ENCODE measurements around the gene TSC1. TPM values are rescaled to one million over a fixed set of nuclear protein-coding genes. Genes with fewer than 3 reads are reported as not detected.

Gene TSC1
- total and polyA plus RNA-seq, 10 of the 15 experiments (the other 5 are each of a cell fraction or from before 2014, with no cell fraction given) = 4.0 to 48.0 (median 14.9) TPM

- no peak overlapping the region for H3K27ac ChIP-seq (ENCODE audit: control insufficient read depth, insufficient read depth)
- no peaks in the 10 kb centered on the region for H4K20me1 ChIP-seq (ENCODE audit: control insufficient read depth, insufficient read depth)
- ATAC-seq (no peak), FAIRE-seq (no peak), DNase-seq (ENCODE audit: low read depth, low spot score) (no peak)
- 58% methylated on average over 17 of the region's 18 CpGs for WGBS (ENCODE audit: insufficient coverage, insufficient replicate concordance, low lambda C conversion rate, missing lambda C conversion rate)
- ChIA-PET POLR2A (no interaction called here), CTCF (interaction anchor here (2.3 kb wide), 1 partner anchor 14 kb away, joined by 8 read pairs; no protein-coding TSS in a partner anchor), RAD21 (ENCODE audit: unreplicated experiment) (interaction anchor here (0.6 kb wide), 1 partner anchor 53 kb away, joined by 3 read pairs; no protein-coding TSS in a partner anchor), SMC1A (ENCODE audit: uncharacterized antibody, unreplicated experiment) (no interaction called here)
- no peak overlapping the region for H2AFZ ChIP-seq (ENCODE audit: control insufficient read depth, low read depth, low read length)
- TF ChIP-seq PKNOX1 (IDR thresholded peaks at IDR 0.05) = no peak
- TF ChIP-seq, protein P1, sequence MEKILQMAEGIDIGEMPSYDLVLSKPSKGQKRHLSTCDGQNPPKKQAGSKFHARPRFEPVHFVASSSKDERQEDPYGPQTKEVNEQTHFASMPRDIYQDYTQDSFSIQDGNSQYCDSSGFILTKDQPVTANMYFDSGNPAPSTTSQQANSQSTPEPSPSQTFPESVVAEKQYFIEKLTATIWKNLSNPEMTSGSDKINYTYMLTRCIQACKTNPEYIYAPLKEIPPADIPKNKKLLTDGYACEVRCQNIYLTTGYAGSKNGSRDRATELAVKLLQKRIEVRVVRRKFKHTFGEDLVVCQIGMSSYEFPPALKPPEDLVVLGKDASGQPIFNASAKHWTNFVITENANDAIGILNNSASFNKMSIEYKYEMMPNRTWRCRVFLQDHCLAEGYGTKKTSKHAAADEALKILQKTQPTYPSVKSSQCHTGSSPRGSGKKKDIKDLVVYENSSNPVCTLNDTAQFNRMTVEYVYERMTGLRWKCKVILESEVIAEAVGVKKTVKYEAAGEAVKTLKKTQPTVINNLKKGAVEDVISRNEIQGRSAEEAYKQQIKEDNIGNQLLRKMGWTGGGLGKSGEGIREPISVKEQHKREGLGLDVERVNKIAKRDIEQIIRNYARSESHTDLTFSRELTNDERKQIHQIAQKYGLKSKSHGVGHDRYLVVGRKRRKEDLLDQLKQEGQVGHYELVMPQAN (conservative IDR thresholded peaks at IDR 0.05) = no peak
- no peak for TF ChIP-seq ZBTB40 (IDR thresholded peaks at IDR 0.05; ENCODE audit: borderline replicate concordance)
- no peaks in the 10 kb centered on the region for H3K9me3 ChIP-seq (replicated peaks; ENCODE audit: control insufficient read depth, insufficient read depth, low read length)
- in situ Hi-C loops (cut with MboI) (no loop called here), intact Hi-C loops (cut with micrococcal nuclease; ENCODE audit: unreplicated experiment) (no loop called here)
- no peak overlapping the region for H3K4me2 ChIP-seq (ENCODE audit: control insufficient read depth, insufficient read depth)
- H3K79me2 ChIP-seq (ENCODE audit: control insufficient read depth, insufficient read depth, low read length) = no peaks in the 10 kb centered on the region
- H3K4me3 ChIP-seq = no peak overlapping the region
- peaks cover 2% of the 10 kb centered on the region in 2 experiments; a peak in 1 of 4 replicates for H3K27me3 ChIP-seq (replicated peaks in 1 of 2; ENCODE audit: control insufficient read depth in 2 of 2, insufficient read depth in 2 of 2, low read length in 1 of 2)
- H3K4me1 ChIP-seq (ENCODE audit: control insufficient read depth, insufficient read depth, low read length) = no peaks in the 10 kb centered on the region
- BruUV-seq (replicated peaks) = no TSS peak
- H3K36me3 ChIP-seq (ENCODE audit: control insufficient read depth in 2 of 2, insufficient read depth in 2 of 2, low read length in 1 of 2) = no peaks in the 10 kb centered on the region
- no peak overlapping the region for H3K9ac ChIP-seq (ENCODE audit: control insufficient read depth, insufficient read depth, low read length)
Measured at GRCh38 chr9:132887181-132888120, 57.0 kb downstream of the TSC1 start.
